GM19043 (cell line): ENCODE measurements around the gene LTC4S.
"Not testable (repeated sequence)": the region's sequence is repeated elsewhere in the genome, so short reads cannot be mapped to it uniquely, and the experiment has no call there.

Source experiments
- ATAC-seq: cut with Tn5 transposase; IDR thresholded peaks from one replicate; pipeline ENCODE4 v1.9.1; 2021; ENCODE audit warnings: low read depth; ENCODE audit not compliant: unreplicated experiment

Gene LTC4S

GRCh38 chr5:179768326-179769085, 25.3 kb upstream of the LTC4S start:
- no peak for ATAC-seq

DNA sequence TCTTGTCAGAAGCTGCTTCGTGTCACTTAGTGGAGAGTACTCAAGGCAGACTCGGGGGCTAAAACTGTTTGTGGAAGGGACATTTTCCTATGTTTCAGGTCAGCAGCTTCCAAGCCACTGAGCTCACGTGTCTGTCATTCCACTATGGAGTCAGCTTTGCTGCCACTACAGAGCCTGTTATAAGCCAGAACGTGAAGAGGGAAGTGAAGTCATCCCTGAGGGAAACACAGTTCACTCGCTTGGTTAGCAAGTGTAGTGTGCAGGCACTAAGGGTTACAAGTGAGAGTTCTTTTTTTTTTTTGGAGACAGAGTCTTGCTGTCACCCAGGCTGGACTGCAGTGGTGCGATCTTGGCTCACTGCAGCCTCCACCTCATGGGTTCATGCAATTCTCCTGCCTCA, 24.5 kb upstream of the LTC4S start:
- ATAC-seq, result no peak

- no peak for ATAC-seq
These were observed 24.0 kb upstream of the LTC4S start for GRCh38 chr5:179769796-179770195.

DNA sequence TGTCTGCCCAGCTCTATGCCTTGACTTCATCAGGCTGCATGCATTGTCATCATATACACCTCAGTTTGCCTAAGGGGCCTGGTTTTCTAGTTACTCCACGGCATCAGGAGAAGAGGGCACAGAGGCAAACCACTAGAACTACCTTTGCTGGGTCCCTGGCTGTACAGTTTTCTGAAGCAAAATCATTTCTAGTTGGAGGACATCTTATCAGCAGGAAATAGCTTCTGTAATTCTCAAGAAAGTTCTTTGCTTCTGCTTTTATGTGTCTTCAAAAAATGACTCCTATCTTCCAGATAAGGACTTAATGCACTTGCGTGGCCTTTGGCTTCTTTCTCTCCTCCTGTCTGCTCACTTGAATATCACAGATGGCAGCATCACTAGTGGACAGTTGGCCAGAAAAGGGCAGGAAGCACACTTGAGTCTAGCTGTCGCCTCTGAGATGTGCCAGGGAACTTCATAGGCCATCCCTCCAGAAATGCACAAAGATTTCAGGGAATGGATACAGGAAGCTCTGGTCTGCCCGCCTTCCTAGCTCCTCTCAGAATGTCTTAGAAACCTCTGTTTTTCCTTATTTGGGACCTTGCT, 22.4 kb upstream of the LTC4S start:
- no peak for ATAC-seq

- no peak for ATAC-seq
These were observed 21.4 kb upstream of the LTC4S start for GRCh38 chr5:179772351-179772750.

DNA sequence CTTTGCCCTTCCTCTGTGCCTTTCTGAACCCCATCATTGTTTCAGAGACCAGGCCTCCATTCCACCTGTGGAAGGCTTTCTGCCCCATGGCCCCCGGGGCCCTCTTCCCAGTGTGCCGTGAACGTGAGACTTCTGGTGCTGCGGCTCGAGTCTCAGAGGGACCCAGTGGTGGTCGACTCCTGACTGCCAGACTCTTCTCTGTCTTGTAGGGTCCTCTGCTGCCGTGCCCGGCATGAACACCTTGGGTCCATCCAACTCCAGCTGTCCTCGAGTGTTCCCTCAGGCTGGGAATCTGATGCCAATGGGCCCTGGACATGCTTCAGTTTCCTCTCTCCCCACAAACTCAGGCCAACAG, 20.1 kb upstream of the LTC4S start:
- ATAC-seq, result no peak

- no peak for ATAC-seq
These were observed 19.3 kb upstream of the LTC4S start for GRCh38 chr5:179774442-179774841.

DNA sequence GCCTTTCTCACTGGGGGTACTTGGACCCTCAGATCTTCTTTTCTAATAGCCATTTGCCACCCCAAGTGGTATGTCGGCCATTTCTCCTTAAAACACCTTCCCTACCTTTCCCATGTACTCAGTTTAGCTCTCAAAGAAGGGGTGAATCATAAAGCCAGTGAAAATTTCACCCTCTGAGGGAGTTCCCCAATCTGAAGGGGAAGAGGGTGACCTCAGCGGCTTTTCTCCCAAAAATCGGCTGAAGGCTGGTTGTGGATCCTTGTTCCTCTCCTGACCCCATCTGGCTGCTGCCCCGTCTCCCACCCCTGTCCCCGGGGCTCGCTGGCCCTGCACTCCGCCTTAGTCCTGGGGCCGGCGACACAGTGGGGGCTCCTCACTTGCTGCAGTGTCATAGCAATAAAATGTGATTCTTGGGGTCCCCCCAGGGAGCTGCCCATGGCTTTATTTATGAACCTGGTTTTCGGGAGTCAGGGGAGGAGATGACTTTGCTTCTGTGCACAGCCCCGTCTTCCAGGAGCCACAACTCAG, 17.3 kb upstream of the LTC4S start:
- no peak for ATAC-seq

DNA sequence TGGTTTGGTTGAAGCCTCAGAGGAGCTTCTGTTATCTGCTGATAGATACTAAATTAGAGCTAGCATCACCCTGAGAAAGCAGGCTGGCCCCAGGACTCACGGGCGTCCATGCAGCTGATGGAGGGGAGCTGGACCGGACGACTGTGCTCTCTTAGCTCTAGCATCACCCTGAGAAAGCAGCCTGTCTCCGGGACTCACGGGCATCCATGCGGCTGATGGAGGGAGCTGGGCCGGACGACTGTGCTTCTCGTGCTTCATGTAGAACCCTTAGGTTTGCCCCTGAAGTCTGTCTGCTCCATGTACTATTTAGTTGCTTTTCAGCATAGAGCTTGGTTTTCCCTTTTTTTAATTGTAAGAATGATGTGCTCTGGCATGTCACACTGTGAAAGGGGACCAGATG, 16.3 kb upstream of the LTC4S start:
- no peak for ATAC-seq

GRCh38 chr5:179777909-179778308, 15.9 kb upstream of the LTC4S start:
- ATAC-seq, result no peak

- no peak for ATAC-seq
These were observed 15.2 kb upstream of the LTC4S start for GRCh38 chr5:179778591-179778990.

- ATAC-seq, result no peak
These were observed 14.0 kb upstream of the LTC4S start for GRCh38 chr5:179779826-179780225.

DNA sequence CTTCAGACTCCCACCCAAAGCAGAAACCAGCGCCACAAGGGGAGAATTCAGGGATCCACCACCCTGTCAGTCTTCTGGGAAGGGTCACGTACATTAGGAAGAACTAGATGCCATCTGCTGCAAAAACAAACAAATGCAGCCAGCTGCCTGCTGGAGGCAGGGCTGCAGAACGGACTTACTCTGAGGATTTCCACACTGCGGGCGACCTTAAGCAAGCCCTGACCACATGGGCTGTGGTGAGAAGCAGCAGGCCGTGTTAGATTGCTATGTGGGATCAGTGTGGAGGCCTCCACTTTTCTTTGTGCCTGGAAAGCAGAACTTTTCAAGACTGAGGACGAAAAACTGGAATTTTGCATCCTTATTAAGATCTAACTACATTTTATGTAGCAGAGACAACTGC, 13.4 kb upstream of the LTC4S start:
- ATAC-seq, result no peak

DNA sequence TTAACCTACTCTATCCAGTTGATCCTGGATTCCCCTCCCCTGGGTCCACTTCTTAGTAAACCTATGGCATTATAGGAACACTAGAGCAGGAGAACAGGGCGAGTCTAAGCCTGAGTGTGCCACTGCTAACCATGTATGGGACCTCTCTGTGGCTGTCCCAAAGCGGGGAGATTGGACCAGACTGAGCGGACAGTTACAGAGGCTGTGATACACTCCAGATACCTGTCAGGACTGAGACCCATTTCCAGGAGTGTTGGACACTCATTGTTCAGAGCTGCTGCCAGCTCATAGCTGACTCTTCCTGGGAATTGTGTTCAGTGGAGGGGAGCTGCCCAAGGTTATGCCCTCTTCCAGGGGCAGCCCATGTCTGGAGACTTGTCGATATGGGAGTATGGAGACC, 11.9 kb upstream of the LTC4S start:
- no peak for ATAC-seq

DNA sequence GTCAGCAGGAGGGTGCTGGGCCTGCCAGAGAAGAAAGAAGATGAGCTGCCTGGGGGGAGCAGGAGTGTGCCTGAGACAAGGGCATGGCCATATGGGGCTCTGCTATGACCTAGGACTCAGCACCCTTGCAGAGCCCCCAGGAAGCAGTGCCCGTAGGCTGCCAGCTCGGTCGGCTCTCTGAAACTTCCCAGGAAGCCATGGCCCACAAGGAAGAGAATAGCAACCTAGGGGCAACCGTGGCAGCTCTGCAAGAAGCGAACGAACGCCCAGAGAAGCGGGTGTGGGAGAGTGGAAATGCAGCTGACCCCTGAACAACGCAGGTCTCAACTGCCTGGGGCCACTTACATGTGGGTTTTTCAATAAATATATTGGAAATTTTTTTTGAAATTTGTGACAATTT, 10.7 kb upstream of the LTC4S start:
- no peak for ATAC-seq

DNA sequence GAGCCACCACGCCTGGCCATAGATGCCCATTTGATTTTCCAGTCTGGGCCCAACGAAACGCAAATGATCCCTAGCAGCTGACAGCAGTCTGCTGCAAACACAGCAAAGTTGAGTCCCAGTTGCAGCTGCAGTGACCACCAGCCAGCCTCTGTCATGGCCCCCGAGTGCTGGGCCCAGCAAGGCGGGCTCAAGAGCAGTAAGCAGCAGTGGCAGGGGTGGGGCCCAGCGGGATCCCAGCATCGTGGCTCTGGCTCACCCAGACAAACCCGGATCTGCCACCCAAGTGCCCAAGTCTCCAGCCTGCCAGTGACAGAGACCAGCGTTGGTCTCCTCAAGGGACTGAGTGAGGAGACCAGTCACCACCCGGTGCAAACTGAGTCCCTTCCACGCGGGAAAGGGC, 6.9 kb upstream of the LTC4S start:
- no peak for ATAC-seq

DNA sequence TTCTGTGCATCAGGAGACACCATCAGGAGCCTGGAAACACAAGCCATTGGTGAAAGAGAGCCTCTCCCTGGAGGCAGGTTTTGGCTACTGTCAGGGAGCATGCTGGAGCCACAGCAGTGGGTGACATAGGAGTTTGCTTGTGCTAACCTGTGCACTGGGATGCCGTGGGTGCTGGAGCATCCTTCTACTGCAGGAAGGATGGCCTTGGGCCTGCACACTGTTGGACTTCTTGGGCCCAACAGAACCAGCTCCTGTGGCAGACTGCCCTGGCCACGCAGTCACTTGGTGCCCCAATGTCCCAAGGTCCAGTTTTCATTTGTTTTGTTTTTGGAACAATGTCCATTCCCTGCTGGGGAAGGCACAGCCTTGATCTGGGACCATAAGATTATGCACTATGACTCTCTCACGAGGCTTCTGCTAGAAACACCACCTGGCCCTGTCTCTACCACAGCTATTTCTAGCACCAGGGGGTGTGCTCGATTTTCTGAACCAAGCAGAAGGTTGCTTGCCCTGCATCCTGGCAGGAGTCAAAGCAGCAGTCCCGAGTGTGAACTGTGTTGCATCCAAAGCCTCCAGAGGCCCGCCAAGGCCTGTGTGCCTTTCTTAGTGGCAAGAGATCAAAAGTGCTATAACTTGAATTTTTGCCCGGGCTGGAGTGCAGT, 5.5 kb upstream of the LTC4S start:
- no peak for ATAC-seq

DNA sequence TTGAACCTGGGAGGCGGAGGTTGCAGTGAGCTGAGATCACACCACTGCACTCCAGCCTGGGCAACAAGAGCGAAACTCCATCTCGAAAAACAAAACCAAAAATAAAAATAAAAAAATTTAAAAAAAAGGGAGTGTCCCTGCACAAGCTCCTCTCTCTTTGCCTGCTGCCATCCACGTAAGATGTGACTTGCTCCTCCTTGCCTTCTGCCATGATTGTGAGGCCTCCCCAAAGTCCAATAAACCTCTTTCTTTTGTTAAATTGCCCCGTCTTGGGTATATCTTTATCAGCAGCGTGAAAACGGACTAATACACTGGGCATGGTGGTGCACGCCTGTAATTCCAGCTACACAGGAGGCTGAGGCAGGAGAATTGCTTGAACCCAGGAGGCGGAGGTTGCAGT, 4.5 kb upstream of the LTC4S start:
- not testable (repeated sequence) for ATAC-seq

- ATAC-seq, result no peak
These were observed 1.7 kb upstream of the LTC4S start for GRCh38 chr5:179791881-179792611.

GRCh38 chr5:179792612-179793467, 946 bp upstream of the LTC4S start:
- ATAC-seq, result no peak
